Cardiac muscle cell (in vitro differentiated cells and primary cell): ENCODE data around the gene GOLIM4. TPM values are rescaled to one million over a fixed set of nuclear protein-coding genes. Genes with fewer than 3 reads are reported as not detected.

Experiments used
- DNase-seq, 2 donors: peaks; one replicate each; pipeline versions ENCODE4 v3.0.0 to v3.0.0-alpha.2; 2010 to 2017; ENCODE audit warnings: low read depth in 1 of 2, low spot score in 1 of 2
- H3K27ac ChIP-seq: fragments of 200-600 bp; sonication (generic); 2 replicates; pipeline ENCODE4 v1.5.1; 2016
- H3K27me3 ChIP-seq: fragments of 200-600 bp; sonication (generic); 2 replicates; pipeline ENCODE4 v1.6.0; 2016; ENCODE audit warnings: control low read depth
- H3K36me3 ChIP-seq: fragments of 200-600 bp; sonication (generic); 2 replicates; pipeline ENCODE4 v1.5.1; 2016; ENCODE audit warnings: control low read depth
- H3K4me1 ChIP-seq: fragments of 200-600 bp; sonication (generic); 2 replicates; pipeline ENCODE4 v1.8.1; 2017; ENCODE audit warnings: low read depth, mild to moderate bottlenecking, mixed run types
- H3K4me3 ChIP-seq: fragments of 200-600 bp; sonication (generic); 2 replicates; pipeline ENCODE4 v1.5.1; 2016; ENCODE audit warnings: mild to moderate bottlenecking
- H3K9me3 ChIP-seq: fragments of 200-600 bp; sonication (generic); 2 replicates; pipeline ENCODE4 v1.5.1; 2017; ENCODE audit warnings: low read depth, mild to moderate bottlenecking, control low read depth
- CTCF ChIP-seq: IDR thresholded peaks from 2 replicates; pipeline ENCODE4 v1.5.1; 2012; ENCODE audit warnings: low read depth, mild to moderate bottlenecking, low read length
- polyA plus RNA-seq: library from polyadenylated mRNA; unstranded; fragments of >200 nt; fragmentation: Nextera tagmentation; extraction: Ambion mirVana; gene quantifications from 2 replicates; pipeline ENCODE4 v1.2.1, GENCODE V29; 2016
- total RNA-seq: library from RNA; depleted of rRNA; stranded (reverse); fragments of >200 nt; gene quantifications from 2 replicates; pipeline ENCODE4 v1.2.3, GENCODE V29; 2016

GOLIM4 gene
- total and polyA plus RNA-seq, 2 experiments from 2014 or later = 61.9 to 210 TPM

GRCh38 chr3:168127466-168127865 is 31.7 kb upstream of the GOLIM4 start:
- TF ChIP-seq CTCF = no peak
- DNase-seq = no peak
- no peak overlapping the region for H3K4me3 ChIP-seq

GRCh38 chr3:168124791-168125190 is 29.1 kb upstream of the GOLIM4 start:
- no peak overlapping the region for H3K4me3 ChIP-seq
- H3K36me3 ChIP-seq = no peaks in the 10 kb centered on the region
- TF ChIP-seq CTCF = no peak
- H3K27me3 ChIP-seq = no peaks in the 10 kb centered on the region
- no peaks in the 10 kb centered on the region for H3K9me3 ChIP-seq
- no peak overlapping the region for H3K27ac ChIP-seq
- H3K4me1 ChIP-seq = no peaks in the 10 kb centered on the region
- no peak for DNase-seq

More at GRCh38 chr3:168127466-168127865, 31.7 kb upstream of the GOLIM4 start:
- Histone ChIP-seq H3K27me3 (no peaks in the 10 kb centered on the region), H3K9me3 (no peaks in the 10 kb centered on the region), H3K4me1 (no peaks in the 10 kb centered on the region), H3K27ac (no peak overlapping the region), H3K36me3 (no peaks in the 10 kb centered on the region)

DNA sequence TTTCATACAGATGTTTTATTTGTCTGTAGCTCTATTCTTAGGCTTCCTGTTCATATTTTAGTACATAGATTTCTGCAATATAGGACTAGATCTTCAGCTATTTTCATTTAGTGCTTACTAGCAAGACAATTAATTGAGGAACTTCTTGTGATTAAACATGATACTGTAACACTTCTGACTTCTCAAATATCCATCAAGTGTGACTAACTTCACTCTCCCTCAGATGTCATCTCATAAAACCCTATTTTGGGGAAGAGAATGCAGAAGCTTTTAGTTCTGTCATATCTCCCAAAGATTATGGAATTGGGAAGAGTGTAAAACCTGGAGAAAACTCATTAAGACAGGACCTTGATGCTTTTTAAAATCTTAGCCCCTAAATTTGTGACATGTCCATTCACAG is 28.6 kb upstream of the GOLIM4 start:
- no peaks in the 10 kb centered on the region for H3K27me3 ChIP-seq
- no peak overlapping the region for H3K4me3 ChIP-seq
- no peak for TF ChIP-seq CTCF
- DNase-seq = no peak
- no peaks in the 10 kb centered on the region for H3K36me3 ChIP-seq
- H3K9me3 ChIP-seq = no peaks in the 10 kb centered on the region
- no peaks in the 10 kb centered on the region for H3K4me1 ChIP-seq
- no peak overlapping the region for H3K27ac ChIP-seq

GRCh38 chr3:168123201-168124176 is 27.8 kb upstream of the GOLIM4 start:
- H3K27ac ChIP-seq = no peak overlapping the region
- no peaks in the 10 kb centered on the region for H3K36me3 ChIP-seq
- DNase-seq = peak in 1 of 2 donors; percentile 18
- no peak for TF ChIP-seq CTCF
- H3K27me3 ChIP-seq = no peaks in the 10 kb centered on the region
- no peaks in the 10 kb centered on the region for H3K4me1 ChIP-seq
- H3K9me3 ChIP-seq = no peaks in the 10 kb centered on the region
- no peak overlapping the region for H3K4me3 ChIP-seq

GRCh38 chr3:168121184-168122017 is 25.7 kb upstream of the GOLIM4 start:
- H3K9me3 ChIP-seq = no peaks in the 10 kb centered on the region
- no peak for TF ChIP-seq CTCF
- H3K4me3 ChIP-seq = no peak overlapping the region
- DNase-seq = peak in 1 of 2 donors; percentile 81
- H3K27ac ChIP-seq = no peak overlapping the region
- H3K36me3 ChIP-seq = no peaks in the 10 kb centered on the region
- H3K27me3 ChIP-seq = no peaks in the 10 kb centered on the region
- peaks cover 12% of the 10 kb centered on the region for H3K4me1 ChIP-seq
